ENCODE results near the gene YIF1A. TPM values are rescaled to one million over a fixed set of nuclear protein-coding genes. Genes with fewer than 3 reads are reported as not detected.

The YIF1A gene
- total RNA-seq, 4 donors from 2014 or later: 60.6 to 99.7 (median 72.3) TPM

GRCh38 chr11:66248903-66249302 lies 40.0 kb downstream of the YIF1A start:
- no peaks in the 10 kb centered on the region for H3K36me3 ChIP-seq
- TF ChIP-seq POLR2A (IDR thresholded peaks at IDR 0.05): no peak
- TF ChIP-seq EP300 (IDR thresholded peaks at IDR 0.05; ENCODE audit: low read depth): no peak
- TF ChIP-seq, protein P1, sequence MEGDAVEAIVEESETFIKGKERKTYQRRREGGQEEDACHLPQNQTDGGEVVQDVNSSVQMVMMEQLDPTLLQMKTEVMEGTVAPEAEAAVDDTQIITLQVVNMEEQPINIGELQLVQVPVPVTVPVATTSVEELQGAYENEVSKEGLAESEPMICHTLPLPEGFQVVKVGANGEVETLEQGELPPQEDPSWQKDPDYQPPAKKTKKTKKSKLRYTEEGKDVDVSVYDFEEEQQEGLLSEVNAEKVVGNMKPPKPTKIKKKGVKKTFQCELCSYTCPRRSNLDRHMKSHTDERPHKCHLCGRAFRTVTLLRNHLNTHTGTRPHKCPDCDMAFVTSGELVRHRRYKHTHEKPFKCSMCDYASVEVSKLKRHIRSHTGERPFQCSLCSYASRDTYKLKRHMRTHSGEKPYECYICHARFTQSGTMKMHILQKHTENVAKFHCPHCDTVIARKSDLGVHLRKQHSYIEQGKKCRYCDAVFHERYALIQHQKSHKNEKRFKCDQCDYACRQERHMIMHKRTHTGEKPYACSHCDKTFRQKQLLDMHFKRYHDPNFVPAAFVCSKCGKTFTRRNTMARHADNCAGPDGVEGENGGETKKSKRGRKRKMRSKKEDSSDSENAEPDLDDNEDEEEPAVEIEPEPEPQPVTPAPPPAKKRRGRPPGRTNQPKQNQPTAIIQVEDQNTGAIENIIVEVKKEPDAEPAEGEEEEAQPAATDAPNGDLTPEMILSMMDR (IDR thresholded peaks at IDR 0.05): no peak
- TF ChIP-seq POLR2AphosphoS5 (IDR thresholded peaks at IDR 0.05): no peak
- no peaks in the 10 kb centered on the region for H3K27me3 ChIP-seq
- H3K4me3 ChIP-seq: no peak overlapping the region
- WGBS, 2 donors (ENCODE audit: low coverage in 1 of 2): 90% methylated on average over 6 of the region's 6 CpGs; no CpG with 5 or more reads in 1 of the 2 donors
- DNase-seq: no peak
- H3K27ac ChIP-seq: no peak overlapping the region
- intact Hi-C loops (cut with DNase I; ENCODE audit: low total_unique reads) (no loop called here), in situ Hi-C loops (cut with MboI; ENCODE audit: low pct_ligation_motif_present in 1 of 4, low pct_unique_long_range_greater_than_20kb in 1 of 4, low sequenced_read_pairs in 3 of 4) (no loop called here)
- H3K4me1 ChIP-seq: no peaks in the 10 kb centered on the region
- no peaks in the 10 kb centered on the region for H3K9me3 ChIP-seq

GRCh38 chr11:66247801-66248200 lies 41.1 kb downstream of the YIF1A start:
- H3K4me3 ChIP-seq: no peak overlapping the region
- no peaks in the 10 kb centered on the region for H3K36me3 ChIP-seq
- TF ChIP-seq EP300 (IDR thresholded peaks at IDR 0.05; ENCODE audit: low read depth): no peak
- WGBS, 2 donors (ENCODE audit: low coverage in 1 of 2): 80% methylated on average over 3 of the region's 3 CpGs; no CpG with 5 or more reads in 1 of the 2 donors
- H3K27ac ChIP-seq: no peak overlapping the region
- intact Hi-C loops (cut with DNase I; ENCODE audit: low total_unique reads) (no loop called here), in situ Hi-C loops (cut with MboI; ENCODE audit: low pct_ligation_motif_present in 1 of 4, low pct_unique_long_range_greater_than_20kb in 1 of 4, low sequenced_read_pairs in 3 of 4) (no loop called here)
- no peaks in the 10 kb centered on the region for H3K4me1 ChIP-seq
- DNase-seq: no peak
- H3K27me3 ChIP-seq: no peaks in the 10 kb centered on the region
- H3K9me3 ChIP-seq: no peaks in the 10 kb centered on the region

DNA sequence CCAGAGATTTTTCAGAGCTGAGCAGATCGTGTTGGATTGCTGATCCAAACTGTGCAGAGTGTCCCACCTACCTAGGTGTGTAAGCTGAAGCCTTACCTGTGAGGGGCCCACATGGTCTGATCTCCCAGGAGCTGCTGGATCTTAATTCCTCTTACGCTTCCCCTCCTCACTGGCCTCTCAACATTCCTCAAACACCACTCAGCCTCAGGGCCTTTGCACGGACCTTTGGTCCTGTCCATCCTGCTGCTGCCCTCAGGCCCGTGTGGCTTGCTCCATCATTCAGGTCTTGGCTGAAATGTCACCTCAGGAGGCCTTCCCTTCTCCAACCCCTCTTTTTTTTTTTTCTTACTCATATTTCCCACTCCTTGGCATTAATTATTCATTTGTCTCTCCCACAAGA lies 41.6 kb downstream of the YIF1A start:
- Histone ChIP-seq H3K4me1 (no peaks in the 10 kb centered on the region), H3K9me3 (no peaks in the 10 kb centered on the region), H3K27ac (no peak overlapping the region), H3K4me3 (no peak overlapping the region), H3K36me3 (no peaks in the 10 kb centered on the region), H3K27me3 (no peaks in the 10 kb centered on the region)
- in situ Hi-C loops (cut with MboI; ENCODE audit: low pct_ligation_motif_present in 1 of 4, low pct_unique_long_range_greater_than_20kb in 1 of 4, low sequenced_read_pairs in 3 of 4): no loop called here
- DNase-seq: no peak
- intact Hi-C loops (cut with DNase I; ENCODE audit: low total_unique reads): no loop called here
- 86 to 92% methylated on average over 2 to 4 of the region's 4 CpGs for WGBS, 2 donors (ENCODE audit: low coverage in 1 of 2)
- TF ChIP-seq POLR2A (IDR thresholded peaks at IDR 0.05): no peak
- no peak for TF ChIP-seq POLR2AphosphoS5 (IDR thresholded peaks at IDR 0.05)
- no peak for TF ChIP-seq EP300 (IDR thresholded peaks at IDR 0.05; ENCODE audit: low read depth)
- TF ChIP-seq, protein P1 (IDR thresholded peaks at IDR 0.05): no peak

GRCh38 chr11:66243782-66244535 lies 45.0 kb downstream of the YIF1A start:
- Histone ChIP-seq H3K9me3 (no peaks in the 10 kb centered on the region), H3K36me3 (no peaks in the 10 kb centered on the region), H3K27ac (no peak overlapping the region), H3K4me3 (no peak overlapping the region), H3K4me1 (no peaks in the 10 kb centered on the region), H3K27me3 (no peaks in the 10 kb centered on the region)
- DNase-seq: no peak
- no peak for TF ChIP-seq POLR2A (IDR thresholded peaks at IDR 0.05)
- TF ChIP-seq, protein P1 (IDR thresholded peaks at IDR 0.05): no peak
- no peak for TF ChIP-seq POLR2AphosphoS5 (IDR thresholded peaks at IDR 0.05)
- no peak for TF ChIP-seq EP300 (IDR thresholded peaks at IDR 0.05; ENCODE audit: low read depth)
- in situ Hi-C loops (cut with MboI; ENCODE audit: low pct_ligation_motif_present in 1 of 4, low pct_unique_long_range_greater_than_20kb in 1 of 4, low sequenced_read_pairs in 3 of 4) (no loop called here), intact Hi-C loops (cut with DNase I; ENCODE audit: low total_unique reads) (no loop called here)
- 73% methylated on average over 13 of the region's 13 CpGs; no CpG with 5 or more reads in 1 of the 2 donors for WGBS, 2 donors (ENCODE audit: low coverage in 1 of 2)

Measured in transverse colon (tissue), 4 donors.